Measurements from ENCODE around the gene USP53.

USP53 gene

DNA sequence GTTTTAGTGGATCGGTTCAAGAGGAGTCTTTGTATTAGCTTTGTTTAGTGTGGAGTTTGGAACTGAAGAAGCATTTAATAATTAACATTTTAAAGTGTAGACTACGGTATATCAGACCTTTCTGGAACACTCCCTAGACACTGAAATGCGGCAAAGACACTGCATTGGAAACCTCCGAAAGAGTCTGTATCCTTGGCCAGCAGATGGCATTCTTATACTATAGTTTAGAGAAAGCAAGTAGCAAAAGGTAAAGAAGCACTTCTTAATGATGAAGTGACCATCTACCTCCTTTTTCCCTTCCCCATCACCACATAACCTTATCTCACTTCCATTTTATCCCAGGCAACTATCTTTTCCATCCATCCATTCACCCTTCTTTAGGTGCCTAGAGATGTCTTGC lies 101.8 kb downstream of the USP53 start:
- no peaks in the 10 kb centered on the region for H3K4me1 ChIP-seq (ENCODE audit: control insufficient read depth, insufficient read depth, low read length)
- no peak overlapping the region for H3K4me3 ChIP-seq (ENCODE audit: low read depth, low read length)
- TF ChIP-seq KLF8 (tag by site-specific recombination; IDR thresholded peaks at IDR 0.05): no peak
- peak; percentile 22; the same call in 1 of the 2 replicates for TF ChIP-seq CTCF (tag by site-specific recombination; IDR thresholded peaks at IDR 0.05)
- peak; percentile 78 for TF ChIP-seq ZNF654 (tag by site-specific recombination; IDR thresholded peaks at IDR 0.05; ENCODE audit: low read depth)
- TF ChIP-seq, protein P1, sequence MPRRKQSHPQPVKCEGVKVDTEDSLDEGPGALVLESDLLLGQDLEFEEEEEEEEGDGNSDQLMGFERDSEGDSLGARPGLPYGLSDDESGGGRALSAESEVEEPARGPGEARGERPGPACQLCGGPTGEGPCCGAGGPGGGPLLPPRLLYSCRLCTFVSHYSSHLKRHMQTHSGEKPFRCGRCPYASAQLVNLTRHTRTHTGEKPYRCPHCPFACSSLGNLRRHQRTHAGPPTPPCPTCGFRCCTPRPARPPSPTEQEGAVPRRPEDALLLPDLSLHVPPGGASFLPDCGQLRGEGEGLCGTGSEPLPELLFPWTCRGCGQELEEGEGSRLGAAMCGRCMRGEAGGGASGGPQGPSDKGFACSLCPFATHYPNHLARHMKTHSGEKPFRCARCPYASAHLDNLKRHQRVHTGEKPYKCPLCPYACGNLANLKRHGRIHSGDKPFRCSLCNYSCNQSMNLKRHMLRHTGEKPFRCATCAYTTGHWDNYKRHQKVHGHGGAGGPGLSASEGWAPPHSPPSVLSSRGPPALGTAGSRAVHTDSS (tag by site-specific recombination; IDR thresholded peaks at IDR 0.05): no peak
- CTCF ChIA-PET: interaction anchor here (0.5 to 1.2 kb wide), 8 partner anchors 64 to 1753 kb away, joined by 3 to 5 read pairs (median 3); no protein-coding TSS in a partner anchor
- H3K36me3 ChIP-seq (ENCODE audit: control insufficient read depth in 2 of 2, insufficient read depth in 1 of 2, low read length in 2 of 2): no peaks in the 10 kb centered on the region
- no peak overlapping the region for H3K27ac ChIP-seq (ENCODE audit: extremely low read depth, low read depth, low read length)
- POLR2A ChIA-PET: no interaction called here
- H3K9me3 ChIP-seq (ENCODE audit: control insufficient read depth, insufficient read depth, low read depth, low read length): no peaks in the 10 kb centered on the region

DNA sequence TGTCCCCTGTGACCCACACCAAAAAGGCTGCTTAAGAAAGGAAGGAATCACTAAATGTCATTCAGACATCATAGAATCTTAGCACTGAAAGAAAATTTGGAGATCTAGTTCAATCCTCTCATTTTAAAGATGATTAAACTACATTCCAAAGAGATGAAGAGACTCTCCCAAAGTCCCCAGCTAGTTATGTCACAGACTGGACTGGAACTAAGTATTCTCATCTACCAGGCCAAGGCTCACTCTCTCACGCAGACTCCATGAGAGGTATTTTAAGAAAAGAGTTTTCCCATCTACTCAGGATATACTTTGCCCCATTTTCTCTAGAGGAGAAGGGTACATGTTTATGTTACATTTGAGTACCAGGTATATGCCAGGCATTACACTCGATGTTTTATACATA lies 102.5 kb downstream of the USP53 start:
- ChIA-PET CTCF (interaction anchor here (0.6 to 0.8 kb wide), 3 partner anchors 271 to 1030 kb away, joined by 3 read pairs; no protein-coding TSS in a partner anchor), POLR2A (no interaction called here)
- Histone ChIP-seq H3K9me3 (ENCODE audit: control insufficient read depth, insufficient read depth, low read depth, low read length) (no peaks in the 10 kb centered on the region), H3K4me1 (ENCODE audit: control insufficient read depth, insufficient read depth, low read length) (no peaks in the 10 kb centered on the region), H3K27ac (ENCODE audit: extremely low read depth, low read depth, low read length) (no peak overlapping the region), H3K36me3 (ENCODE audit: control insufficient read depth in 2 of 2, insufficient read depth in 1 of 2, low read length in 2 of 2) (no peaks in the 10 kb centered on the region), H3K4me3 (ENCODE audit: low read depth, low read length) (no peak overlapping the region)
- TF ChIP-seq, protein P2, sequence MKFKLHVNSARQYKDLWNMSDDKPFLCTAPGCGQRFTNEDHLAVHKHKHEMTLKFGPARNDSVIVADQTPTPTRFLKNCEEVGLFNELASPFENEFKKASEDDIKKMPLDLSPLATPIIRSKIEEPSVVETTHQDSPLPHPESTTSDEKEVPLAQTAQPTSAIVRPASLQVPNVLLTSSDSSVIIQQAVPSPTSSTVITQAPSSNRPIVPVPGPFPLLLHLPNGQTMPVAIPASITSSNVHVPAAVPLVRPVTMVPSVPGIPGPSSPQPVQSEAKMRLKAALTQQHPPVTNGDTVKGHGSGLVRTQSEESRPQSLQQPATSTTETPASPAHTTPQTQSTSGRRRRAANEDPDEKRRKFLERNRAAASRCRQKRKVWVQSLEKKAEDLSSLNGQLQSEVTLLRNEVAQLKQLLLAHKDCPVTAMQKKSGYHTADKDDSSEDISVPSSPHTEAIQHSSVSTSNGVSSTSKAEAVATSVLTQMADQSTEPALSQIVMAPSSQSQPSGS (tag by site-specific recombination; IDR thresholded peaks at IDR 0.05; ENCODE audit: low read depth): no peak
- TF ChIP-seq YY1 (tag by site-specific recombination; IDR thresholded peaks at IDR 0.05): no peak
- TF ChIP-seq ZNF10 (tag by site-specific recombination; IDR thresholded peaks at IDR 0.05): no peak
- no peak for TF ChIP-seq MYNN (tag by site-specific recombination; IDR thresholded peaks at IDR 0.05; ENCODE audit: borderline replicate concordance)
- TF ChIP-seq, protein P3, sequence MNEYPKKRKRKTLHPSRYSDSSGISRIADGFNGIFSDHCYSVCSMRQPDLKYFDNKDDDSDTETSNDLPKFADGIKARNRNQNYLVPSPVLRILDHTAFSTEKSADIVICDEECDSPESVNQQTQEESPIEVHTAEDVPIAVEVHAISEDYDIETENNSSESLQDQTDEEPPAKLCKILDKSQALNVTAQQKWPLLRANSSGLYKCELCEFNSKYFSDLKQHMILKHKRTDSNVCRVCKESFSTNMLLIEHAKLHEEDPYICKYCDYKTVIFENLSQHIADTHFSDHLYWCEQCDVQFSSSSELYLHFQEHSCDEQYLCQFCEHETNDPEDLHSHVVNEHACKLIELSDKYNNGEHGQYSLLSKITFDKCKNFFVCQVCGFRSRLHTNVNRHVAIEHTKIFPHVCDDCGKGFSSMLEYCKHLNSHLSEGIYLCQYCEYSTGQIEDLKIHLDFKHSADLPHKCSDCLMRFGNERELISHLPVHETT (tag by site-specific recombination; IDR thresholded peaks at IDR 0.05): no peak
- TF ChIP-seq ZBTB20 (tag by site-specific recombination; IDR thresholded peaks at IDR 0.05): no peak
- TF ChIP-seq, protein P4, sequence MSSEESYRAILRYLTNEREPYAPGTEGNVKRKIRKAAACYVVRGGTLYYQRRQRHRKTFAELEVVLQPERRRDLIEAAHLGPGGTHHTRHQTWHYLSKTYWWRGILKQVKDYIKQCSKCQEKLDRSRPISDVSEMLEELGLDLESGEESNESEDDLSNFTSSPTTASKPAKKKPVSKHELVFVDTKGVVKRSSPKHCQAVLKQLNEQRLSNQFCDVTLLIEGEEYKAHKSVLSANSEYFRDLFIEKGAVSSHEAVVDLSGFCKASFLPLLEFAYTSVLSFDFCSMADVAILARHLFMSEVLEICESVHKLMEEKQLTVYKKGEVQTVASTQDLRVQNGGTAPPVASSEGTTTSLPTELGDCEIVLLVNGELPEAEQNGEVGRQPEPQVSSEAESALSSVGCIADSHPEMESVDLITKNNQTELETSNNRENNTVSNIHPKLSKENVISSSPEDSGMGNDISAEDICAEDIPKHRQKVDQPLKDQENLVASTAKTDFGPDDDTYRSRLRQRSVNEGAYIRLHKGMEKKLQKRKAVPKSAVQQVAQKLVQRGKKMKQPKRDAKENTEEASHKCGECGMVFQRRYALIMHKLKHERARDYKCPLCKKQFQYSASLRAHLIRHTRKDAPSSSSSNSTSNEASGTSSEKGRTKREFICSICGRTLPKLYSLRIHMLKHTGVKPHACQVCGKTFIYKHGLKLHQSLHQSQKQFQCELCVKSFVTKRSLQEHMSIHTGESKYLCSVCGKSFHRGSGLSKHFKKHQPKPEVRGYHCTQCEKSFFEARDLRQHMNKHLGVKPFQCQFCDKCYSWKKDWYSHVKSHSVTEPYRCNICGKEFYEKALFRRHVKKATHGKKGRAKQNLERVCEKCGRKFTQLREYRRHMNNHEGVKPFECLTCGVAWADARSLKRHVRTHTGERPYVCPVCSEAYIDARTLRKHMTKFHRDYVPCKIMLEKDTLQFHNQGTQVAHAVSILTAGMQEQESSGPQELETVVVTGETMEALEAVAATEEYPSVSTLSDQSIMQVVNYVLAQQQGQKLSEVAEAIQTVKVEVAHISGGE (tag by site-specific recombination; conservative IDR thresholded peaks at IDR 0.05; ENCODE audit: low read depth): no peak
- TF ChIP-seq ZNF704 (tag by site-specific recombination; IDR thresholded peaks at IDR 0.05): no peak
- TF ChIP-seq ZNF19 (tag by site-specific recombination; IDR thresholded peaks at IDR 0.05; ENCODE audit: low read depth): no peak
- no peak for TF ChIP-seq ZNF501 (tag by site-specific recombination; IDR thresholded peaks at IDR 0.05)
- TF ChIP-seq ZNF132 (tag by site-specific recombination; IDR thresholded peaks at IDR 0.05; ENCODE audit: borderline replicate concordance): no peak
- TF ChIP-seq, protein P5, sequence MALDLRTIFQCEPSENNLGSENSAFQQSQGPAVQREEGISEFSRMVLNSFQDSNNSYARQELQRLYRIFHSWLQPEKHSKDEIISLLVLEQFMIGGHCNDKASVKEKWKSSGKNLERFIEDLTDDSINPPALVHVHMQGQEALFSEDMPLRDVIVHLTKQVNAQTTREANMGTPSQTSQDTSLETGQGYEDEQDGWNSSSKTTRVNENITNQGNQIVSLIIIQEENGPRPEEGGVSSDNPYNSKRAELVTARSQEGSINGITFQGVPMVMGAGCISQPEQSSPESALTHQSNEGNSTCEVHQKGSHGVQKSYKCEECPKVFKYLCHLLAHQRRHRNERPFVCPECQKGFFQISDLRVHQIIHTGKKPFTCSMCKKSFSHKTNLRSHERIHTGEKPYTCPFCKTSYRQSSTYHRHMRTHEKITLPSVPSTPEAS (tag by site-specific recombination; IDR thresholded peaks at IDR 0.05): no peak
- TF ChIP-seq HIC1 (tag by site-specific recombination; IDR thresholded peaks at IDR 0.05): no peak
